ENCODE data around the gene FAS. TPM values are rescaled to one million over a fixed set of nuclear protein-coding genes. Genes with fewer than 3 reads are reported as not detected.

FAS gene
- total and polyA plus RNA-seq, 2 donors (not counting 1 experiment from before 2014, with no cell fraction given): 11.5 to 12.4 TPM

- POLR2A ChIA-PET: no interaction called here
- no peak overlapping the region for H3K27ac Mint-ChIP-seq
- CTCF ChIA-PET: no interaction called here
- ATAC-seq (ENCODE audit: low read depth): no peak
- Histone ChIP-seq H3K4me1 (ENCODE audit: control insufficient read depth in 2 of 2, insufficient read depth in 2 of 2, low read length in 2 of 2) (no peaks in the 10 kb centered on the region), H3K27me3 (replicated peaks in 1 of 4; ENCODE audit: control extremely low read depth in 1 of 4, control insufficient read depth in 3 of 4, insufficient read depth in 4 of 4, low read length in 3 of 4) (no peaks in the 10 kb centered on the region), H3K27ac (ENCODE audit: low read length in 2 of 2) (no peak overlapping the region), H3K36me3 (replicated peaks in 1 of 2; ENCODE audit: control extremely low read depth in 1 of 2, control insufficient read depth in 1 of 2, extremely low read depth in 1 of 2, insufficient read depth in 2 of 2, low read length in 1 of 2) (no peaks in the 10 kb centered on the region), H3K9me3 (ENCODE audit: control extremely low read depth in 1 of 3, control insufficient read depth in 2 of 3, insufficient read depth in 1 of 3, low read length in 2 of 3) (no peaks in the 10 kb centered on the region), H3K79me2 (ENCODE audit: control insufficient read depth, insufficient read depth, low read length) (no peaks in the 10 kb centered on the region), H3K4me2 (replicated peaks; ENCODE audit: low read depth, low read length, poor library complexity, severe bottlenecking) (no peak overlapping the region), H2AFZ (ENCODE audit: insufficient read depth, low read depth, low read length, poor library complexity, severe bottlenecking) (no peak overlapping the region), H3K4me3 (ENCODE audit: control extremely low read depth in 1 of 5, extremely low read depth in 1 of 5, insufficient read depth in 1 of 5, low read depth in 2 of 5, low read length in 4 of 5) (no peak overlapping the region), H4K20me1 (ENCODE audit: control insufficient read depth, insufficient read depth, low read length, poor library complexity, severe bottlenecking) (no peaks in the 10 kb centered on the region), H3K9ac (ENCODE audit: low read length) (no peak overlapping the region)
- H3K4me3 Mint-ChIP-seq: no peak overlapping the region
- no peaks in the 10 kb centered on the region for H3K27me3 Mint-ChIP-seq
- intact Hi-C loops (cut with micrococcal nuclease): no loop called here
- WGBS (ENCODE audit: insufficient coverage): 80% methylated on average over 2 of the region's 2 CpGs
- no peaks in the 10 kb centered on the region for H3K4me1 Mint-ChIP-seq
- TF ChIP-seq EZH2 (IDR thresholded peaks at IDR 0.05; ENCODE audit: borderline replicate concordance, insufficient read depth, low read depth, low read length, poor library complexity, severe bottlenecking) (no peak), CTCF (IDR thresholded peaks at IDR 0.05) (no peak)
- H3K9me3 Mint-ChIP-seq (ENCODE audit: insufficient read depth): no peaks in the 10 kb centered on the region
- no peak for DNase-seq
Observed at GRCh38 chr10:89047397-89047796, 56.8 kb downstream of the FAS start.

- H3K9ac ChIP-seq (ENCODE audit: low read length): no peak overlapping the region
- no peak overlapping the region for H3K4me2 ChIP-seq (replicated peaks; ENCODE audit: low read depth, low read length, poor library complexity, severe bottlenecking)
- H3K4me1 ChIP-seq (ENCODE audit: control insufficient read depth in 2 of 2, insufficient read depth in 2 of 2, low read length in 2 of 2): no peaks in the 10 kb centered on the region
- no peaks in the 10 kb centered on the region for H3K79me2 ChIP-seq (ENCODE audit: control insufficient read depth, insufficient read depth, low read length)
- H2AFZ ChIP-seq (ENCODE audit: insufficient read depth, low read depth, low read length, poor library complexity, severe bottlenecking): no peak overlapping the region
- no peaks in the 10 kb centered on the region for H3K36me3 ChIP-seq (replicated peaks in 1 of 2; ENCODE audit: control extremely low read depth in 1 of 2, control insufficient read depth in 1 of 2, extremely low read depth in 1 of 2, insufficient read depth in 2 of 2, low read length in 1 of 2)
- ChIA-PET POLR2A (no interaction called here), CTCF (no interaction called here)
- H3K4me3 ChIP-seq (ENCODE audit: control extremely low read depth in 1 of 5, extremely low read depth in 1 of 5, insufficient read depth in 1 of 5, low read depth in 2 of 5, low read length in 4 of 5): no peak overlapping the region
- TF ChIP-seq CTCF (IDR thresholded peaks at IDR 0.05) (no peak), EZH2 (IDR thresholded peaks at IDR 0.05; ENCODE audit: borderline replicate concordance, insufficient read depth, low read depth, low read length, poor library complexity, severe bottlenecking) (no peak)
- intact Hi-C loops (cut with micrococcal nuclease): no loop called here
- H3K9me3 ChIP-seq (ENCODE audit: control extremely low read depth in 1 of 3, control insufficient read depth in 2 of 3, insufficient read depth in 1 of 3, low read length in 2 of 3): no peaks in the 10 kb centered on the region
- no peaks in the 10 kb centered on the region for H4K20me1 ChIP-seq (ENCODE audit: control insufficient read depth, insufficient read depth, low read length, poor library complexity, severe bottlenecking)
- H3K27ac Mint-ChIP-seq: no peak overlapping the region
- no peaks in the 10 kb centered on the region for H3K27me3 Mint-ChIP-seq
- ATAC-seq (ENCODE audit: low read depth) (no peak), DNase-seq (no peak)
- H3K27ac ChIP-seq (ENCODE audit: low read length in 2 of 2): no peak overlapping the region
- H3K27me3 ChIP-seq (replicated peaks in 1 of 4; ENCODE audit: control extremely low read depth in 1 of 4, control insufficient read depth in 3 of 4, insufficient read depth in 4 of 4, low read length in 3 of 4): no peaks in the 10 kb centered on the region
- no peaks in the 10 kb centered on the region for H3K4me1 Mint-ChIP-seq
- H3K4me3 Mint-ChIP-seq: no peak overlapping the region
- no peaks in the 10 kb centered on the region for H3K9me3 Mint-ChIP-seq (ENCODE audit: insufficient read depth)
Observed at GRCh38 chr10:89051593-89051992, 61.0 kb downstream of the FAS start.

Measured in B cell (primary cell).